ENCODE results near the gene PARG.
"Not testable (repeated sequence)": the region's sequence is repeated elsewhere in the genome, so short reads cannot be mapped to it uniquely, and the experiment has no call there.

DNA sequence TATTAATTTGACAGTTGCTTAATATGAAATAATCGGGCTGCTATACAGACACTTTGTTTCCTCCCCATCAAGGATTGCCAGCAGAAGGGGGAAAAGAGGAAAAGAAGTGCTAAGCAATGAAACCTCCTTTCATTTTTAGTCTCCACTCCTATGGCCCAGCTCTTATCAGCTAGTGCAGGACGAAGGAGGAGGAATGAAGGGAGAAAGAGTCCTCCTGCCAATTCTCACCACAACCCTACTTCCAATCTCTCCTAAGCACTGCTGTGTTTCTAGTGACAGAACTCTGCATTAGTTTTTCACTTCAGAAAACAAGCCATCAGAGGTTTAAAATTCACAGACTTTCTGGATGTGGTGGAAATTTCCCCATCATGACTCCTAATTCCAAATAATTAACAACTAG, 41.8 kb downstream of the PARG start:
- not testable (repeated sequence) for TF ChIP-seq CTCF (conservative IDR thresholded peaks at IDR 0.05; ENCODE audit: low read depth, low read length); EZH2 (IDR thresholded peaks at IDR 0.05; ENCODE audit: borderline replicate concordance, low read depth, low read length, poor library complexity, severe bottlenecking)

Data from A673 (cell line).